Right ventricle myocardium inferior (tissue), 1 donor: ENCODE results near the gene DPP6. TPM values are rescaled to one million over a fixed set of nuclear protein-coding genes. Genes with fewer than 3 reads are reported as not detected.

Source experiments
- ATAC-seq: fragments of 200-7000 bp; cut with Tn5 transposase; one replicate; pipeline ENCODE4 v1.9.1; 2020; ENCODE audit warnings: mild to moderate bottlenecking, moderate library complexity
- DNase-seq: peaks from one replicate; pipeline ENCODE4 v3.0.0; 2021; ENCODE audit errors: missing footprints
- intact Hi-C: fragments of 100-400 bp; cut with DNase I; formaldehyde crosslinking; loops from one replicate; pipeline ENCODE4 v1.11.0; 2022
- total RNA-seq: library from RNA; stranded (reverse); fragmentation: NEBNext Ultra II Directional; extraction: Animal tissue kit (Norgen Biotek cat#: 25700); gene quantifications from one replicate; pipeline ENCODE4 v1.2.1, GENCODE V29; 2021
- donor health status: DM: no; HTN: yes; CAD: no; lungs with severe emphysema.

The DPP6 gene
- total RNA-seq, 1 donor from 2014 or later, result 0.19 TPM

GRCh38 chr7:154424350-154424749 lies 372.2 kb downstream of the DPP6 start:
- intact Hi-C loops, result no loop called here
- ATAC-seq (no peak), DNase-seq (no peak)

GRCh38 chr7:154425271-154425670 lies 373.1 kb downstream of the DPP6 start:
- intact Hi-C loops, result no loop called here
- DNase-seq (no peak), ATAC-seq (no peak)

- no peak for DNase-seq
- no peak for ATAC-seq
- intact Hi-C loops, result no loop called here
Measured at GRCh38 chr7:154426778-154427177, 374.6 kb downstream of the DPP6 start.

GRCh38 chr7:154427533-154427932 lies 375.3 kb downstream of the DPP6 start:
- ATAC-seq (no peak), DNase-seq (no peak)
- intact Hi-C loops, result no loop called here

- intact Hi-C loops, result no loop called here
- ATAC-seq (no peak), DNase-seq (no peak)
Measured at GRCh38 chr7:154429666-154430404, 377.6 kb downstream of the DPP6 start.

GRCh38 chr7:154430640-154431039 lies 378.4 kb downstream of the DPP6 start:
- no peak for ATAC-seq
- no peak for DNase-seq
- intact Hi-C loops, result no loop called here

- ATAC-seq, result no peak
- intact Hi-C loops, result no loop called here
- DNase-seq, result no peak
Measured at GRCh38 chr7:154431045-154431444, 378.8 kb downstream of the DPP6 start.

- DNase-seq (no peak), ATAC-seq (no peak)
- intact Hi-C loops, result no loop called here
Measured at GRCh38 chr7:154433632-154434598, 381.7 kb downstream of the DPP6 start.

GRCh38 chr7:154436560-154436959 lies 384.4 kb downstream of the DPP6 start:
- ATAC-seq (no peak), DNase-seq (no peak)
- intact Hi-C loops, result no loop called here

- no peak for DNase-seq
- no peak for ATAC-seq
- intact Hi-C loops, result no loop called here
Measured at GRCh38 chr7:154437234-154437633, 385.0 kb downstream of the DPP6 start.

GRCh38 chr7:154438571-154439367 lies 386.6 kb downstream of the DPP6 start:
- intact Hi-C loops, result no loop called here
- ATAC-seq (no peak), DNase-seq (no peak)

- intact Hi-C loops, result no loop called here
- ATAC-seq (no peak), DNase-seq (no peak)
Measured at GRCh38 chr7:154440058-154440457, 387.9 kb downstream of the DPP6 start.

- intact Hi-C loops, result no loop called here
- DNase-seq (no peak), ATAC-seq (no peak)
Measured at GRCh38 chr7:154440651-154441050, 388.5 kb downstream of the DPP6 start.

GRCh38 chr7:154441811-154442210 lies 389.6 kb downstream of the DPP6 start:
- DNase-seq (no peak), ATAC-seq (no peak)
- intact Hi-C loops, result no loop called here

- no peak for DNase-seq
- ATAC-seq, result no peak
- intact Hi-C loops, result no loop called here
Measured at GRCh38 chr7:154442939-154443338, 390.7 kb downstream of the DPP6 start.

GRCh38 chr7:154450451-154450850 lies 398.3 kb downstream of the DPP6 start:
- ATAC-seq (no peak), DNase-seq (no peak)
- intact Hi-C loops, result no loop called here

- DNase-seq, result no peak
- no peak for ATAC-seq
- intact Hi-C loops, result no loop called here
Measured at GRCh38 chr7:154451480-154452457, 399.6 kb downstream of the DPP6 start.

GRCh38 chr7:154463794-154464193 lies 411.6 kb downstream of the DPP6 start:
- DNase-seq (no peak), ATAC-seq (no peak)

More at GRCh38 chr7:154463794-154464193, 411.6 kb downstream of the DPP6 start:
- intact Hi-C loops, result no loop called here
